GM12801 (cell line): ENCODE results near the gene ACTN3.

Experiments
- TF ChIP-seq, protein P1 (sequence below): IDR thresholded peaks from one replicate; pipeline ENCODE4 v1.5.1; 2011; ENCODE audit warnings: control low read depth; ENCODE audit not compliant: insufficient read length; ENCODE audit errors: extremely low read depth

ACTN3 gene

DNA sequence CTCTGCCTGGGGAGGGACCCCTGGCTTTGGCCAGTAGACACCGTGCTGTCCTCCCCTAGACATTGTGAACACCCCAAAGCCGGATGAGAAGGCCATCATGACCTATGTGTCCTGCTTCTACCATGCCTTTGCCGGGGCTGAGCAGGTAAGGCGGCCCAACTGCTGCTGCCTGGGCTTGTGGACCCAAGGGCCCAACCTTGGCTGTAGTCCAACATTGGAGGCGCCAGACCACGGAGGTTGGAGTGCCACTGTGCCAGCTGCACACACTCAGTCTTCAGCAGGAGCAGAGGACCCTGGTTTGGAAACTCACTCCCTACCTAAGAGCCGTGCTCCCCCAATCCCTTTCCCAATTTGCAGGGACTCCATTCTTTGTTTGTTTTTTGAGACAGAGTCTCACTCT, 9.4 kb downstream of the ACTN3 start:
- TF ChIP-seq, protein P1, sequence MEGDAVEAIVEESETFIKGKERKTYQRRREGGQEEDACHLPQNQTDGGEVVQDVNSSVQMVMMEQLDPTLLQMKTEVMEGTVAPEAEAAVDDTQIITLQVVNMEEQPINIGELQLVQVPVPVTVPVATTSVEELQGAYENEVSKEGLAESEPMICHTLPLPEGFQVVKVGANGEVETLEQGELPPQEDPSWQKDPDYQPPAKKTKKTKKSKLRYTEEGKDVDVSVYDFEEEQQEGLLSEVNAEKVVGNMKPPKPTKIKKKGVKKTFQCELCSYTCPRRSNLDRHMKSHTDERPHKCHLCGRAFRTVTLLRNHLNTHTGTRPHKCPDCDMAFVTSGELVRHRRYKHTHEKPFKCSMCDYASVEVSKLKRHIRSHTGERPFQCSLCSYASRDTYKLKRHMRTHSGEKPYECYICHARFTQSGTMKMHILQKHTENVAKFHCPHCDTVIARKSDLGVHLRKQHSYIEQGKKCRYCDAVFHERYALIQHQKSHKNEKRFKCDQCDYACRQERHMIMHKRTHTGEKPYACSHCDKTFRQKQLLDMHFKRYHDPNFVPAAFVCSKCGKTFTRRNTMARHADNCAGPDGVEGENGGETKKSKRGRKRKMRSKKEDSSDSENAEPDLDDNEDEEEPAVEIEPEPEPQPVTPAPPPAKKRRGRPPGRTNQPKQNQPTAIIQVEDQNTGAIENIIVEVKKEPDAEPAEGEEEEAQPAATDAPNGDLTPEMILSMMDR: no peak

DNA sequence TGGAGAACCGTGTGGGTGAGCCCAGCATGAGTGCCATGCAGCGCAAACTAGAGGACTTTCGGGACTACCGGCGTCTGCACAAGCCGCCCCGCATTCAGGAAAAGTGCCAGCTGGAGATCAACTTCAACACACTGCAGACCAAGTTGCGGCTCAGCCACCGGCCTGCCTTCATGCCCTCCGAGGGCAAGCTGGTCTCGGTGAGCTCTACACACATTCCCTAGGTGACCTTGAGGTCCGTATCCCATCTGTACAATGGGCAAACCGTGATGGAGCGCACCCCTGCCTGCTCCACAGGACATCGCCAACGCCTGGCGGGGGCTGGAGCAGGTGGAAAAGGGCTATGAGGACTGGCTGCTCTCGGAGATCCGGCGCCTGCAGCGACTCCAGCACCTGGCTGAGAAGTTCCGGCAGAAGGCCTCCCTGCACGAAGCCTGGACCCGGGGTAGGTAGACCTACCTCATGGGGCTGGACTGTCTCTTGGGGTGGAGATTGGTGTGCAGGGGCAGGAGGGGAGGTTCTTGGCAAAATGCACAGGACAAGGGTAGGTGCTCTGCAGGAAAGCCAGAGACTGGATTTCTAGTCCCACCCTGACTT, 11.1 kb downstream of the ACTN3 start:
- TF ChIP-seq, protein P1: no peak

GRCh38 chr11:66559142-66559865, 12.6 kb downstream of the ACTN3 start:
- TF ChIP-seq, protein P1: no peak

DNA sequence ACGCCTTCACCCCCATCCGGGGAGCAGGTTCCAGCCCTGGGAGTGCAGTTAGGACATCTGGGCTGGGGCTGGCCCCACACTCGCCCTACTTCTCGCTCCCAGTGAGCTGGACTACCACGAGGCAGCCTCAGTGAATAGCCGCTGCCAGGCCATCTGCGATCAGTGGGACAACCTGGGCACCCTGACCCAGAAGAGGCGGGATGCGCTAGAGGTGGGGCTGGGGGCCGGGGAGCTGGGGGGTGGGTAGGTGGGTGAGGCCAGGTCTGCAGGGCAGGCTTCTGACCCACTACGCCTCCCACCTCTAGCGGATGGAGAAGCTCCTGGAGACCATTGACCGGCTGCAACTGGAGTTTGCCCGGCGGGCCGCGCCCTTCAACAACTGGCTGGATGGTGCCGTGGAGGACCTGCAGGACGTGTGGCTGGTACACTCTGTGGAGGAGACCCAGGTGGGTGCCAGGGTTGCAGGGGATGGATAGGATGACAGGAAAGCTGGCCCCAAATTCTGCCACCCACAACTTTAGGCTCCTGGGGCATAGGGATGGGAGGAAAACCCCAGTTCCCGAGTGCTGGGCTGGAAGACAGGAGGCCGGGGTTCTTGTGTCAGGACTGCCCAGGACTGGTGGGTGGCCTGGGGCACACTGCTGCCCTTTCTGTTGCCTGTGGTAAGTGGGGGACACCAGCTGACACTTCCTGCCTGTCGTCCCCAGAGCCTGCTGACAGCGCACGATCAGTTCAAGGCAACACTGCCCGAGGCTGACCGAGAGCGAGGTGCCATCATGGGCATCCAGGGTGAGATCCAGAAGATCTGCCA, 13.4 kb downstream of the ACTN3 start:
- TF ChIP-seq, protein P1: no peak

DNA sequence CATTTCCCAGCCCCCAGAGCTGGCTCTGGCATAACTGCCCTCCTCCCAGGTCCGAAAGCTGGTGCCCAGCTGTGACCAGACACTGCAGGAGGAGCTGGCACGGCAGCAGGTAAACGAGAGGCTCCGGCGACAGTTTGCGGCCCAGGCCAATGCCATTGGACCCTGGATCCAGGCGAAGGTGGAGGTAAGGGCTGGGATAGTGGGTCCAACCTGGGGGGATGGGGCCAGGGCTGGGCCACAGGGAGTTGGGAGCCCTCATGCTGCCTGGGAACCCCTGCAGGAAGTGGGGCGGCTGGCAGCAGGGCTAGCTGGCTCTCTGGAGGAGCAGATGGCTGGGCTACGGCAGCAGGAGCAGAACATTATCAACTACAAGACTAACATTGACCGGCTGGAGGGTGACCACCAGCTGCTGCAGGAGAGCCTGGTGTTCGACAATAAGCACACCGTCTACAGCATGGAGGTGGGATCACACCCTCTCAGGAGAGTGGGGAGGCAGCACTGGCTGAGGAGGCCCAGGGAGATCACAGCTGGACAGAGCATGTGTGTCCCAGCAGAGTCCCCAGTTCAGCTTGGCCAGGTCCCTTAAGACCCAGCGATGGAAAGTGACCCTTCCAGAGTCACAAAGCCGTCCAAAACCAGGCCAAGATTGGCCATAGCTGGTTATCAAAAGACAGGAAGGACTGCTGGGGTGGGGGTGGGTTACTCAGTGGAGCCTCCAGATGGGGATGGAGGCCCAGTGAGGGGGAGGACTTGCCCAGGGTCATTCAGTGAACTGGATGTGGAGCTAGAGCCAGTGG, 14.7 kb downstream of the ACTN3 start:
- TF ChIP-seq, protein P1: no peak

GRCh38 chr11:66561975-66562248, 15.2 kb downstream of the ACTN3 start:
- TF ChIP-seq, protein P1: no peak

GRCh38 chr11:66562275-66562674, 15.6 kb downstream of the ACTN3 start:
- TF ChIP-seq, protein P1: no peak
